ENCODE measurements around the gene FHIT.

GRCh38 chr3:59882746-59883145, 1368.5 kb downstream of the FHIT start:
- no peak for TF ChIP-seq EP300 (IDR thresholded peaks at IDR 0.05)
- TF ChIP-seq, protein P1, sequence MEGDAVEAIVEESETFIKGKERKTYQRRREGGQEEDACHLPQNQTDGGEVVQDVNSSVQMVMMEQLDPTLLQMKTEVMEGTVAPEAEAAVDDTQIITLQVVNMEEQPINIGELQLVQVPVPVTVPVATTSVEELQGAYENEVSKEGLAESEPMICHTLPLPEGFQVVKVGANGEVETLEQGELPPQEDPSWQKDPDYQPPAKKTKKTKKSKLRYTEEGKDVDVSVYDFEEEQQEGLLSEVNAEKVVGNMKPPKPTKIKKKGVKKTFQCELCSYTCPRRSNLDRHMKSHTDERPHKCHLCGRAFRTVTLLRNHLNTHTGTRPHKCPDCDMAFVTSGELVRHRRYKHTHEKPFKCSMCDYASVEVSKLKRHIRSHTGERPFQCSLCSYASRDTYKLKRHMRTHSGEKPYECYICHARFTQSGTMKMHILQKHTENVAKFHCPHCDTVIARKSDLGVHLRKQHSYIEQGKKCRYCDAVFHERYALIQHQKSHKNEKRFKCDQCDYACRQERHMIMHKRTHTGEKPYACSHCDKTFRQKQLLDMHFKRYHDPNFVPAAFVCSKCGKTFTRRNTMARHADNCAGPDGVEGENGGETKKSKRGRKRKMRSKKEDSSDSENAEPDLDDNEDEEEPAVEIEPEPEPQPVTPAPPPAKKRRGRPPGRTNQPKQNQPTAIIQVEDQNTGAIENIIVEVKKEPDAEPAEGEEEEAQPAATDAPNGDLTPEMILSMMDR (IDR thresholded peaks at IDR 0.05), result no peak
- TF ChIP-seq POLR2A (IDR thresholded peaks at IDR 0.05), result no peak
